ENCODE measurements around the gene MTM1.

DNA sequence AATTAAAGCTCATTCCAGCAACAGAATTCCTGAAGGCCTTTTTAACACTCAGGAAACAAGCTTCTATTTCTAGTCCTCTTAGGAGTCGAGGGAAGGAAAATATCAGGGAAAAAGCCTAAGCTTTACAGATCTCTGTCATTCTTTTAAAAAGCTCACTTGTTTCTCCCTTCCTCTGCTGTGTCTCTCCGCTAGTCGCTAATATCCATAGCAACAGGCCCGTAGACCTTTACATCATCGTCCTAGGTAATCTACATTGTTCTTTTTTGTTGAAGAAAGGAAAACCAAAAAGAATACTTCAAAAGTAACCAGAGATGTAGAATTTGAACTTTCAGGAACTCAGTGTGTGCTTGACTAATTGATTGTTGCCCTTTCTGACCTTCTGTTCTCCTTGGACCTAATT is 78.9 kb downstream of the MTM1 start:
- TF ChIP-seq, protein P1, sequence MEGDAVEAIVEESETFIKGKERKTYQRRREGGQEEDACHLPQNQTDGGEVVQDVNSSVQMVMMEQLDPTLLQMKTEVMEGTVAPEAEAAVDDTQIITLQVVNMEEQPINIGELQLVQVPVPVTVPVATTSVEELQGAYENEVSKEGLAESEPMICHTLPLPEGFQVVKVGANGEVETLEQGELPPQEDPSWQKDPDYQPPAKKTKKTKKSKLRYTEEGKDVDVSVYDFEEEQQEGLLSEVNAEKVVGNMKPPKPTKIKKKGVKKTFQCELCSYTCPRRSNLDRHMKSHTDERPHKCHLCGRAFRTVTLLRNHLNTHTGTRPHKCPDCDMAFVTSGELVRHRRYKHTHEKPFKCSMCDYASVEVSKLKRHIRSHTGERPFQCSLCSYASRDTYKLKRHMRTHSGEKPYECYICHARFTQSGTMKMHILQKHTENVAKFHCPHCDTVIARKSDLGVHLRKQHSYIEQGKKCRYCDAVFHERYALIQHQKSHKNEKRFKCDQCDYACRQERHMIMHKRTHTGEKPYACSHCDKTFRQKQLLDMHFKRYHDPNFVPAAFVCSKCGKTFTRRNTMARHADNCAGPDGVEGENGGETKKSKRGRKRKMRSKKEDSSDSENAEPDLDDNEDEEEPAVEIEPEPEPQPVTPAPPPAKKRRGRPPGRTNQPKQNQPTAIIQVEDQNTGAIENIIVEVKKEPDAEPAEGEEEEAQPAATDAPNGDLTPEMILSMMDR (IDR thresholded peaks at IDR 0.05), result no peak
- no peak for TF ChIP-seq EP300 (IDR thresholded peaks at IDR 0.05)
- no peak for TF ChIP-seq POLR2A (IDR thresholded peaks at IDR 0.05)
